Ishikawa (cell line): ENCODE data around the gene DYRK1A.

ENCODE experiments used
- CEBPB ChIP-seq: IDR thresholded peaks from 2 replicates; pipeline ENCODE4 v1.6.1; 2012
- CREB1 ChIP-seq: IDR thresholded peaks from 2 replicates; pipeline ENCODE4 v1.6.1; 2012; ENCODE audit warnings: low read depth
- EGR1 ChIP-seq: IDR thresholded peaks from 2 replicates; pipeline ENCODE4 v1.6.1; 2012
- EP300 ChIP-seq: IDR thresholded peaks from 2 replicates; pipeline ENCODE4 v1.6.1; 2012; ENCODE audit warnings: borderline replicate concordance
- FOXM1 ChIP-seq: IDR thresholded peaks from 2 replicates; pipeline ENCODE4 v1.6.1; 2012; ENCODE audit warnings: low read depth, borderline replicate concordance
- MAX ChIP-seq: IDR thresholded peaks from 2 replicates; pipeline ENCODE4 v1.6.1; 2012
- NFIC ChIP-seq: IDR thresholded peaks from 2 replicates; pipeline ENCODE4 v1.6.1; 2012
- RAD21 ChIP-seq: IDR thresholded peaks from 2 replicates; pipeline ENCODE4 v1.6.1; 2012; ENCODE audit warnings: low read depth
- REST ChIP-seq: IDR thresholded peaks from 2 replicates; pipeline ENCODE4 v1.6.1; 2012; ENCODE audit warnings: low read depth, mild to moderate bottlenecking
- TAF1 ChIP-seq: IDR thresholded peaks from 2 replicates; pipeline ENCODE4 v1.6.1; 2012; ENCODE audit warnings: low read depth, mild to moderate bottlenecking
- TCF12 ChIP-seq: IDR thresholded peaks from 2 replicates; pipeline ENCODE4 v1.6.1; 2012; ENCODE audit warnings: low read depth
- TEAD4 ChIP-seq: IDR thresholded peaks from 2 replicates; pipeline ENCODE4 v1.6.1; 2012
- USF1 ChIP-seq: IDR thresholded peaks from 2 replicates; pipeline ENCODE4 v1.6.1; 2012
- YY1 ChIP-seq: IDR thresholded peaks from 2 replicates; pipeline ENCODE4 v1.6.1; 2012; ENCODE audit warnings: low read depth
- ZBTB7A ChIP-seq: IDR thresholded peaks from 2 replicates; pipeline ENCODE4 v1.6.1; 2012; ENCODE audit warnings: low read depth

DYRK1A gene

GRCh38 chr21:37422382-37422781, 55.8 kb downstream of the DYRK1A start:
- TF ChIP-seq RAD21 (no peak), MAX (no peak), EP300 (no peak), CREB1 (no peak), TEAD4 (no peak), EGR1 (no peak), USF1 (no peak), NFIC (no peak)

- TF ChIP-seq TAF1 (no peak), TCF12 (no peak), FOXM1 (no peak), YY1 (no peak), CEBPB (no peak), CREB1 (no peak), EP300 (no peak)
These were observed 56.5 kb downstream of the DYRK1A start for GRCh38 chr21:37423103-37423502.

DNA sequence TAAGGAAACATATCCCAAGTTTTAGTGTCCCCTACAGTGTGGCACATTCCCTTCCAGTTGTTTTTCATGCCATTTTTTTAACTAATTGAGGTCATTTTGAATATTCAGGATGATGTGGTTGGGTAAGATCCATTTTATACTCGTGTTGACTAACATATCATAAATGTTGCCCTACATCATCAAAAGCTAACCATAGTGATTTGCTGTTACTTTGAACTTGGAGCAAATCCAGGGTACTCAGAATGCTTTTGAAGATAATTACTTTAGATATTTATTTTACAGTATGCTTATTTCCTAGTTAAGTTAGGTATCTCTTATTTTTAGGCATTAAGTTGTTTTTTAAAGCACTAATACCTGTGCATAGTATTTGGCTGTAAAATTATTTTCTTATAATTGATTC, 57.8 kb downstream of the DYRK1A start:
- no peak for TF ChIP-seq TEAD4
- TF ChIP-seq YY1 = no peak
- no peak for TF ChIP-seq CEBPB
- TF ChIP-seq TCF12 = no peak
- no peak for TF ChIP-seq NFIC
- TF ChIP-seq EGR1 = no peak

DNA sequence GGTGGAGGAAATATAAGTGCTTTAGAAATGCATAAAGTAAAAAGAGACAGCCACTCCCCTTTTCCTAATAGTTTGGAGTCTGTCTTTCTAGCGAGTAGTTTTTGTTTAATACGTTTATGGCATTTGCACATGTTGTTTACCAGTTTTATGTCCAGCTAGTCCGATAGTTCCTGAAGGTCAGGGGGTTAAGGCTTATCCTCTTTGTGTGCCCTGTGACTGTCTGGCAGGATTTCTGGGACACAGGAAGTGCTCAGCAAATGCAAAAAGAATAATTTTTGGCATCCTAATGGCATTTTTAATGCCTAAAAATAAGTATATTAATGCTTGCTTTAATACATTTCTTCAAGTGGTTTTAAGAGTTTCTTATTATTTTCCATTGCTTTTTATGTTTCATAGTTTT, 58.4 kb downstream of the DYRK1A start:
- no peak for TF ChIP-seq TEAD4
- TF ChIP-seq CEBPB = no peak
- no peak for TF ChIP-seq CREB1
- TF ChIP-seq TAF1 = no peak
- TF ChIP-seq TCF12 = no peak
- TF ChIP-seq EGR1 = no peak
- TF ChIP-seq YY1 = no peak
- TF ChIP-seq NFIC = no peak
- TF ChIP-seq MAX = no peak
- no peak for TF ChIP-seq EP300
- TF ChIP-seq REST = no peak

DNA sequence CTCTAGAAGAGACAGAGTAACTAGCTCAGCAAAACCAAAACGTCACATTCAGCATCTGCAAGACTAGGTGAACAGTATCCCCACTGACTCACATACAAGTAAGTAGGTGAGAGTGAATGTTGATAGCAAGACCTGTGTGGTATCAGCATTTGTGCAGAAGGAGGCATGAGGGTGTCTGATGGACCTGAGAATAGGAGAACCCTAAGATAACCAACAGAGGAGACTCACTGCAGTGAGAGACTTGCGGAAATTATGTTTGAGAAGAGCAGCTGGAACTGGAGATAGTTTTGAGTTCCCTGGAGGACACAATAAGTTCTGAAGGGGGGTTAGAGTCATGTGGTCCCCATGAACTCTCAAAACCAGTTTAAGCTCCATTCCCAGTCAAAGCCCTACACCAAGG, 59.1 kb downstream of the DYRK1A start:
- TF ChIP-seq TEAD4 (no peak), USF1 (no peak), EGR1 (no peak), YY1 (no peak), FOXM1 (no peak), TCF12 (no peak), NFIC (no peak), EP300 (no peak), TAF1 (no peak)

GRCh38 chr21:37427221-37427620, 60.6 kb downstream of the DYRK1A start:
- TF ChIP-seq CREB1 (no peak), YY1 (no peak), REST (no peak), USF1 (no peak), TEAD4 (no peak), TAF1 (no peak), FOXM1 (no peak), TCF12 (no peak), RAD21 (no peak), EP300 (no peak), NFIC (no peak), MAX (no peak), ZBTB7A (no peak), EGR1 (no peak)
